Hepatocyte (in vitro differentiated cells): Measurements from ENCODE around the gene EGR1. TPM values are rescaled to one million over a fixed set of nuclear protein-coding genes. Genes with fewer than 3 reads are reported as not detected.
"Not testable (repeated sequence)": the region's sequence is repeated elsewhere in the genome, so short reads cannot be mapped to it uniquely, and the experiment has no call there.

ENCODE experiments used
- DNase-seq: peaks from one replicate; pipeline ENCODE4 v3.0.0-alpha.2; 2016; ENCODE audit warnings: low spot score
- H2AFZ ChIP-seq: fragments of 200-600 bp; sonication (generic); 2 replicates; pipeline ENCODE4 v1.6.0; 2016; ENCODE audit warnings: antibody characterized with exemption, mild to moderate bottlenecking
- H3K27ac ChIP-seq: fragments of 200-600 bp; sonication (generic); 2 replicates; pipeline ENCODE4 v1.5.1; 2016; ENCODE audit warnings: mild to moderate bottlenecking
- H3K27me3 ChIP-seq: fragments of 200-600 bp; sonication (generic); 2 replicates; pipeline ENCODE4 v1.6.1; 2016
- H3K36me3 ChIP-seq: fragments of 200-600 bp; sonication (generic); replicated peaks from 2 replicates; pipeline ENCODE4 v1.5.1; 2016; ENCODE audit warnings: low read depth; ENCODE audit not compliant: insufficient read depth
- H3K4me1 ChIP-seq: fragments of 200-600 bp; sonication (generic); 2 replicates; pipeline ENCODE4 v1.5.1; 2016; ENCODE audit warnings: mild to moderate bottlenecking, moderate library complexity; ENCODE audit not compliant: insufficient read depth
- H3K4me2 ChIP-seq: fragments of 200-600 bp; sonication (generic); 2 replicates; pipeline ENCODE4 v1.6.0; 2016
- H3K4me3 ChIP-seq: fragments of 200-600 bp; sonication (generic); 2 replicates; pipeline ENCODE4 v1.5.1; 2016; ENCODE audit warnings: mild to moderate bottlenecking
- H3K79me2 ChIP-seq: fragments of 200-600 bp; sonication (generic); 2 replicates; pipeline ENCODE4 v1.6.0; 2017; ENCODE audit warnings: mild to moderate bottlenecking
- H3K9me2 ChIP-seq: fragments of 200-600 bp; sonication (generic); replicated peaks from 2 replicates; pipeline ENCODE4 v1.6.0; 2017; ENCODE audit warnings: mild to moderate bottlenecking; ENCODE audit not compliant: insufficient read depth
- H3K9me3 ChIP-seq: fragments of 200-600 bp; sonication (generic); 2 replicates; pipeline ENCODE4 v1.5.1; 2016; ENCODE audit warnings: low read depth, mild to moderate bottlenecking
- H4K20me1 ChIP-seq: fragments of 200-600 bp; sonication (generic); 2 replicates; pipeline ENCODE4 v1.6.0; 2016; ENCODE audit warnings: mild to moderate bottlenecking; ENCODE audit not compliant: insufficient read depth, poor library complexity, severe bottlenecking
- EZH2 ChIP-seq: fragments of 200-600 bp; sonication (generic); IDR thresholded peaks from 2 replicates; pipeline ENCODE4 v1.6.1; 2016; ENCODE audit warnings: antibody characterized with exemption, mild to moderate bottlenecking, borderline replicate concordance
- EZH2phosphoT487 ChIP-seq: fragments of 200-600 bp; sonication (generic); IDR thresholded peaks from one replicate; pipeline ENCODE4 v1.6.1; 2018; ENCODE audit warnings: antibody characterized with exemption, mild to moderate bottlenecking, low read depth, moderate library complexity; ENCODE audit not compliant: unreplicated experiment, severe bottlenecking
- WGBS: methylation state at CpG from one replicate; pipeline ENCODE4 v1.1.6; 2016; ENCODE audit warnings: low lambda C conversion rate; ENCODE audit errors: missing lambda C conversion rate; 5-methylcytosine and 5-hydroxymethylcytosine counted together
- polyA plus RNA-seq: library from polyadenylated mRNA; unstranded; fragments of >200 nt; fragmentation: Nextera tagmentation; extraction: Ambion mirVana; gene quantifications from 2 replicates; pipeline ENCODE4 v1.2.1, GENCODE V29; 2016
- total RNA-seq: library from RNA; depleted of rRNA; stranded (reverse); fragments of >200 nt; gene quantifications from 2 replicates; pipeline ENCODE4 v1.2.3, GENCODE V29; 2014
- TF ChIP-seq, protein P1 (sequence below): fragments of 200-600 bp; sonication (generic); IDR thresholded peaks from 2 replicates; pipeline ENCODE4 v1.5.1; 2016; ENCODE audit warnings: antibody characterized with exemption, mild to moderate bottlenecking; ENCODE audit not compliant: poor library complexity

EGR1 gene
- total and polyA plus RNA-seq, 2 experiments from 2014 or later: 95.4 to 336 TPM

- TF ChIP-seq, protein P1, sequence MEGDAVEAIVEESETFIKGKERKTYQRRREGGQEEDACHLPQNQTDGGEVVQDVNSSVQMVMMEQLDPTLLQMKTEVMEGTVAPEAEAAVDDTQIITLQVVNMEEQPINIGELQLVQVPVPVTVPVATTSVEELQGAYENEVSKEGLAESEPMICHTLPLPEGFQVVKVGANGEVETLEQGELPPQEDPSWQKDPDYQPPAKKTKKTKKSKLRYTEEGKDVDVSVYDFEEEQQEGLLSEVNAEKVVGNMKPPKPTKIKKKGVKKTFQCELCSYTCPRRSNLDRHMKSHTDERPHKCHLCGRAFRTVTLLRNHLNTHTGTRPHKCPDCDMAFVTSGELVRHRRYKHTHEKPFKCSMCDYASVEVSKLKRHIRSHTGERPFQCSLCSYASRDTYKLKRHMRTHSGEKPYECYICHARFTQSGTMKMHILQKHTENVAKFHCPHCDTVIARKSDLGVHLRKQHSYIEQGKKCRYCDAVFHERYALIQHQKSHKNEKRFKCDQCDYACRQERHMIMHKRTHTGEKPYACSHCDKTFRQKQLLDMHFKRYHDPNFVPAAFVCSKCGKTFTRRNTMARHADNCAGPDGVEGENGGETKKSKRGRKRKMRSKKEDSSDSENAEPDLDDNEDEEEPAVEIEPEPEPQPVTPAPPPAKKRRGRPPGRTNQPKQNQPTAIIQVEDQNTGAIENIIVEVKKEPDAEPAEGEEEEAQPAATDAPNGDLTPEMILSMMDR: no peak
- TF ChIP-seq EZH2: no peak
- no peak for TF ChIP-seq EZH2phosphoT487
- H3K79me2 ChIP-seq: no peaks in the 10 kb centered on the region
- no peak overlapping the region for H3K27ac ChIP-seq
- no peak overlapping the region for H3K4me3 ChIP-seq
- no peak for DNase-seq
- peaks cover 6% of the 10 kb centered on the region for H4K20me1 ChIP-seq
- peak overlapping the region; percentile 13 for H3K4me2 ChIP-seq
- no peak overlapping the region for H2AFZ ChIP-seq
- 41% methylated on average over 6 of the region's 6 CpGs for WGBS
- H3K9me3 ChIP-seq: no peaks in the 10 kb centered on the region
- H3K9me2 ChIP-seq: no peaks in the 10 kb centered on the region
- no peaks in the 10 kb centered on the region for H3K4me1 ChIP-seq
- no peaks in the 10 kb centered on the region for H3K27me3 ChIP-seq
- H3K36me3 ChIP-seq: no peaks in the 10 kb centered on the region
Observed at GRCh38 chr5:138472353-138472752, 7.1 kb downstream of the EGR1 start.

DNA sequence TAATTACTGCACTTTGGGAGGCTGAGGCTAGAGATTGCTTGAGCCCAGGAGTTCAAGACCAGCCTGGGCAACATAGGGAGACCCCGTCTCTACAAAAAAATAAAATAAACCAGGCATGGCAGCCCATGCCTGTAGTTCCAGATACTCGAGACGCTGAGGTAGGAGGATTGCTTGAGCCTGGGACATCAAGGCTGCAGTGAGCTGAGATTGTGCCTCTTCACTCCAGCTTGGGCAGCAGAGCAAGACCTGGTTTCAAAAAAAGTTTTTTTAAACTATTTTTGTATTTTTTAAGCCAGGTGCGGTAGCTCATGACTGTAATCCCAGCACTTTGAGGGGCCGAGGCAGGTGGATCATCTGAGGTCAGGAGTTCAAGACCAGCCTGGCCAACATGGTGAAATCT is 7.9 kb downstream of the EGR1 start:
- not testable (repeated sequence) for DNase-seq, H3K27ac ChIP-seq, H3K36me3 ChIP-seq, H3K4me3 ChIP-seq, H3K4me2 ChIP-seq, H3K9me2 ChIP-seq, H3K4me1 ChIP-seq, H3K27me3 ChIP-seq, H4K20me1 ChIP-seq, H2AFZ ChIP-seq, H3K9me3 ChIP-seq, H3K79me2 ChIP-seq
- WGBS: 93% methylated on average over 5 of the region's 5 CpGs

GRCh38 chr5:138476918-138477317 is 11.6 kb downstream of the EGR1 start:
- Histone ChIP-seq H3K79me2 (no peaks in the 10 kb centered on the region), H3K27me3 (no peaks in the 10 kb centered on the region), H3K4me3 (no peak overlapping the region), H2AFZ (no peak overlapping the region), H3K4me1 (no peaks in the 10 kb centered on the region), H3K36me3 (no peaks in the 10 kb centered on the region), H3K4me2 (no peak overlapping the region), H4K20me1 (no peaks in the 10 kb centered on the region), H3K27ac (no peak overlapping the region), H3K9me3 (no peaks in the 10 kb centered on the region), H3K9me2 (no peaks in the 10 kb centered on the region)
- no peak for TF ChIP-seq EZH2
- TF ChIP-seq EZH2phosphoT487: no peak
- TF ChIP-seq, protein P1: no peak
- DNase-seq: no peak
- WGBS: 74% methylated on average over 7 of the region's 7 CpGs

DNA sequence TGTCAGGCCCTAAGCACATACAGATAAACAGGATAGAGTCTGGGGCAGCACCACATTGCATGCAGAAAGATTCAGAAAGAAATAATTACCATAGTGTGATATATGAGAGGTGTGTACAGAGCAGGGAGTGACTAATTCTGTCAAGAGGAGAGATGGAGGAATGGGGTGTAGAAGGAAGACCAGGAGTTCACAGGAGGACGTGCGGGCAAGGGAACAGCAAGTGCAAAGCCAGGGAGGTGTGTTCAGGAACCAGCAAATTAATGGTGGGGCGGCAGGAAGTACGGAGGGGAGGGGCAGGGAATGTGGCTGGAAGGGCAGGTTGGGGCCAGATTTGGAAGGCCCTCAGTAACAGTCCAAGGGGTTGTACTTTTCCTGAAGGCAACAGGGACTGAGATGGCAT is 17.4 kb downstream of the EGR1 start:
- WGBS: 89% methylated on average over 3 of the region's 4 CpGs
- no peak overlapping the region for H3K4me3 ChIP-seq
- TF ChIP-seq EZH2phosphoT487: no peak
- no peak for TF ChIP-seq EZH2
- TF ChIP-seq, protein P1: no peak
- no peaks in the 10 kb centered on the region for H4K20me1 ChIP-seq
- no peak overlapping the region for H2AFZ ChIP-seq
- no peaks in the 10 kb centered on the region for H3K9me3 ChIP-seq
- no peaks in the 10 kb centered on the region for H3K9me2 ChIP-seq
- no peak overlapping the region for H3K4me2 ChIP-seq
- H3K79me2 ChIP-seq: no peaks in the 10 kb centered on the region
- no peak overlapping the region for H3K27ac ChIP-seq
- H3K27me3 ChIP-seq: no peaks in the 10 kb centered on the region
- H3K36me3 ChIP-seq: no peaks in the 10 kb centered on the region
- DNase-seq: no peak
- H3K4me1 ChIP-seq: no peaks in the 10 kb centered on the region
